Activated CD4-positive, alpha-beta T cell treated with anti-CD3 and anti-CD28 coated beads for 36 hours (primary cell): ENCODE measurements around the gene IL17RB. TPM values are rescaled to one million over a fixed set of nuclear protein-coding genes. Genes with fewer than 3 reads are reported as not detected.

Source experiments
- ATAC-seq: fragments of 200-7000 bp; cut with Tn5 transposase; one replicate; pipeline ENCODE4 v1.10.0; 2021; ENCODE audit warnings: mild to moderate bottlenecking, moderate library complexity
- CTCF ChIA-PET: fragments of 350-600 bp; sonication (Branson Sonifier 250); formaldehyde crosslinking; loops from one replicate; lab custom pipeline; 2021; ENCODE audit warnings: antibody characterized with exemption; lab: Charles Lee
- POLR2A ChIA-PET: fragments of 350-600 bp; sonication (Branson Sonifier 250); formaldehyde crosslinking; loops from one replicate; lab custom pipeline; 2021; ENCODE audit warnings: antibody characterized with exemption, inconsistent platforms; lab: Charles Lee
- DNase-seq: peaks from one replicate; pipeline ENCODE4 v3.0.0-alpha.2; 2020
- H3K27ac Mint-ChIP-seq: one replicate; pipeline ENCODE4 v1.8.0; 2021; ENCODE audit warnings: mixed read lengths
- H3K27me3 Mint-ChIP-seq: one replicate; pipeline ENCODE4 v1.8.0; 2021; ENCODE audit warnings: mixed read lengths
- H3K36me3 Mint-ChIP-seq: one replicate; pipeline ENCODE4 v1.8.0; 2021; ENCODE audit warnings: low read depth, mixed read lengths
- H3K4me1 Mint-ChIP-seq: one replicate; pipeline ENCODE4 v1.8.0; 2021; ENCODE audit warnings: mixed read lengths
- H3K4me3 Mint-ChIP-seq: one replicate; pipeline ENCODE4 v1.8.0; 2021; ENCODE audit warnings: mild to moderate bottlenecking, moderate library complexity, mixed read lengths
- H3K9me3 Mint-ChIP-seq: one replicate; pipeline ENCODE4 v1.8.0; 2021; ENCODE audit warnings: low read depth, mixed read lengths
- intact Hi-C, 2 experiments: fragments of 100-400 bp; cut with DNase I in 1 of 2; cut with micrococcal nuclease in 1 of 2; formaldehyde crosslinking; loops; one replicate each; pipeline versions ENCODE4 v1.14.2 to v1.15.1; 2022 to 2024; cut with DNase I, micrococcal nuclease
- total RNA-seq, 2 experiments: library from RNA; stranded (reverse); gene quantifications; one replicate each; pipeline ENCODE4 v1.2.3, GENCODE V29; 2021

Gene IL17RB
- total RNA-seq, 2 experiments from 2014 or later, result 0.33 to 0.69 TPM

DNA sequence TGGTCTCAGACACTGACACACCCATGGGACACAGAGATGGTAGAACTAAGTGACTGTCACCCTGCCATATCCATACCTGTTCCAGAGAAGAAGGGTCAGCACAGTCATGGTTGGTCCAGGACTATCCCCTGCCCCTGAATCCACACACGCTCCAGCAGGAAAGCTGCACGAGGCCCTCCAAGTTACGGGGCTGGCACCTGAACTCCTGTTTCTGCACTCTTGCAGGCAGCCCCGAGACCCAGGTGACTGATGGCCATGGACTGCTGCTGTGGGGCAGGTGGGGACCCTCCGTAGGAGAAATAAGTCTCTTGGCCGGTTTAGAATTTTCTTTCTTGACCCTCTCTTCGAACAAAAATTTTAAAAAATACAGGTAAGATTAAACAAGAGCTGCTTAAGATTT, 30.7 kb upstream of the IL17RB start:
- intact Hi-C loops, result no loop called here
- no peak for DNase-seq
- Mint-ChIP-seq H3K4me3 (no peak overlapping the region), H3K36me3 (no peaks in the 10 kb centered on the region), H3K9me3 (no peaks in the 10 kb centered on the region), H3K4me1 (no peaks in the 10 kb centered on the region), H3K27ac (no peak overlapping the region), H3K27me3 (no peaks in the 10 kb centered on the region)
- ChIA-PET POLR2A (no interaction called here), CTCF (no interaction called here)
- no peak for ATAC-seq

DNA sequence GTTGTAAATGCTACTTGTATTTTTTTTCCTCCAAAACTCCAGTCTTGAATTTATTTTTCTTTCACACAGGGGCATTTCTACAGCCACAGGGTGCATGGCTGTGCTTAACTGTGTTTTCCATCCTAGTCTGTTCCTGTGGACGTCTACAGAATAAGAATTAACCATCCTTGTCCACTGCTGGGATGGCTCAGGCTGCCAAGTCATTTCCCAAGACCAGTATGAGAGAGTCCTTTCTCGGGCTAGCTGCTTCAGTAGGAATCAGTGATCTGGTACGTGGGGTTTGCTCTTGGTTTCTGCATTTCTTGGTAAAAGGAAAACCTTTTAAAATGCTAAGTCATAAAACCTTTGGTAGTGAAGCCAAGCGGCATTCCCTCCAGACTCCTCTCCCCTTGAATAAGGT, 29.9 kb upstream of the IL17RB start:
- no peak overlapping the region for H3K27ac Mint-ChIP-seq
- no peaks in the 10 kb centered on the region for H3K4me1 Mint-ChIP-seq
- intact Hi-C loops, result no loop called here
- DNase-seq (no peak), ATAC-seq (no peak)
- H3K27me3 Mint-ChIP-seq, result no peaks in the 10 kb centered on the region
- H3K36me3 Mint-ChIP-seq, result no peaks in the 10 kb centered on the region
- POLR2A ChIA-PET, result no interaction called here
- H3K9me3 Mint-ChIP-seq, result no peaks in the 10 kb centered on the region
- H3K4me3 Mint-ChIP-seq, result no peak overlapping the region
- CTCF ChIA-PET, result no interaction called here

DNA sequence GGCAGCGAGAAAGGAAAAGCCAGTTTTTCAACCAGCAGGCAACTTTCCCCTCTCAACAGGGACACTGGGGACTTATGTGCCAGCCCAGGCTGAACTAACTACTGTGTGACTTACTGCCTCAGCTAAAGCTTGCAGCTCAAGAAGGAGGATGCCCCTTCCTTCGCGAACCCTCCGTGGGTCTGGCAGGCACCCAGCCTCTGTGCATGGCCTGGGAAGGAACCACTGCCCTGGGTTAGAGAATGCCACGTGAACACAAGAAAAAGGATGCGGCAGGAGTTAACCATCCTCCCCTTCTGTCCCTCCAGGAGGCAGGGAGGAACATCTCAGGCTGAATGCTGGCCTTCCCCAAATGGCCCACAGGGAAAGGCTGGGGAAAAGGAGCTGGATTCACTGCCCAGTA, 29.2 kb upstream of the IL17RB start:
- no peak for DNase-seq
- ChIA-PET CTCF (no interaction called here), POLR2A (interaction anchor here (0.6 kb wide), 1 partner anchor 31 kb away, joined by 3 read pairs; no protein-coding TSS in a partner anchor)
- Mint-ChIP-seq H3K4me3 (no peak overlapping the region), H3K9me3 (no peaks in the 10 kb centered on the region), H3K4me1 (no peaks in the 10 kb centered on the region), H3K27ac (no peak overlapping the region), H3K27me3 (no peaks in the 10 kb centered on the region), H3K36me3 (no peaks in the 10 kb centered on the region)
- intact Hi-C loops, result no loop called here
- no peak for ATAC-seq

DNA sequence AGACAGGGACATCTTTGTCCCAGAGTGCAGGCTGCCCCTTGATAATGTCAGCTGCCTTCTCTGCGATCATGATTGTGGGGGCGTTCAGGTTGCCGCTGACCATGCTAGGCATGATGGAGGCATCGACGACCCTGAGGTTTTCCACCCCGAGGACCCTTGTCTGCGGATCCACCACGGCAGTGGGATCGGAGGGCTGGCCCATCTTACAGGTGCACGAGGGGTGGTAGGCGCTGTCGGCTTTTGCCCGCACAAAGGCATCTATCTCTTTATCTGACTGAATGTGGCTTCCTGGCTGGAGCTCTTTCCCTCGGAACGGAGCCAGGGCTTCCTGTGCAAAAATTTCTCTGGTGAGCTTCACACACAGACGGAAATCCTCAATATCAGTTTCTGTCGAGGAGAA, 28.6 kb upstream of the IL17RB start:
- POLR2A ChIA-PET, result no interaction called here
- Mint-ChIP-seq H3K4me3 (no peak overlapping the region), H3K36me3 (no peaks in the 10 kb centered on the region), H3K4me1 (no peaks in the 10 kb centered on the region), H3K27ac (no peak overlapping the region), H3K27me3 (no peaks in the 10 kb centered on the region), H3K9me3 (no peaks in the 10 kb centered on the region)
- no peak for ATAC-seq
- intact Hi-C loops, result no loop called here
- no peak for DNase-seq
- CTCF ChIA-PET, result no interaction called here

DNA sequence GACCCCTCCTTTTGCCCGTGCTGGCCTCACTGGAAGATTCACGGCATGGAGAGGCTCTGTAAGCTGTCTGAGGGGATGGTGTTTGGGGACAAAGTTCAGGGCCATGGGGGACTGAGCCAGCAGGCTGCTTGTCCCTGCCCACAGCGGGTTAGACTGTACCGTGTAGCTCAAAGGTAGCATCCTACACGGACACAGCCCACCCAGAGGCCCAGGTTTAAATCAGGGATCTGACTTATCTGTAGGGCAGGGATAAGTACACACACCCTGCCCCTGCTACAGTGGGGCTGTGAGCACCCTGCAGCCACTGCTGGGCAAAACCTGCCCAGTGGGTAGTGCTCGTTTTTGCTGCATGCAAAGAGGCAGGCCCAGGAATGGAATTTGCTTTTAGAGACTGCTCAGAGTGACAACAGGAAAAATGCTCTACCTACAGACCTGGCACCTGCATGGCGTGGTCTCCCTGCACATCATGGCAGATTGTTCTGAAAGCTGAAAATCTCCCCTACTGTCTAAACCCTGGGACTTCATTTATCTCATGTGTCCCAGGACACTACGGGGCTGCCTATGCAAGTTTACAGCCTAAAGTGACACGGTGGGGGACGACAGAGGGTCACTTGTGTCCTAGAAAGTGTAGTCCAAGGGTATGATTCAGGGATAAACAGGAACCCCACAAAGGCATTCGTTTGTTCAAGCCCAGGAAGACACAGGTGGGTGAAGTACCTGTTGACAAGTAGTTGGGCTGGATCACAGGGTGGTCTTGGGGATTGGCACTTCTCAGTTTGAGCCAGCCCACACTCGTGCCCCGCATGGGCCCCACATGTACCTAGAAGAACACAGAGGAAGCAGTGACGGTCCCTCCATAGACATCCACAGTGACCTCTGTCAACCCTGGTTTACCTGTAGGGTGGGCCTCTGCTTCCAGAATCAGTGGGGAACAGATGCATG, 27.9 kb upstream of the IL17RB start:
- ChIA-PET POLR2A (no interaction called here), CTCF (no interaction called here)
- no peaks in the 10 kb centered on the region for H3K4me1 Mint-ChIP-seq
- intact Hi-C loops, result no loop called here
- DNase-seq (no peak), ATAC-seq (no peak)
- H3K4me3 Mint-ChIP-seq, result no peak overlapping the region
- H3K27me3 Mint-ChIP-seq, result no peaks in the 10 kb centered on the region
- H3K36me3 Mint-ChIP-seq, result no peaks in the 10 kb centered on the region
- no peaks in the 10 kb centered on the region for H3K9me3 Mint-ChIP-seq
- H3K27ac Mint-ChIP-seq, result no peak overlapping the region

DNA sequence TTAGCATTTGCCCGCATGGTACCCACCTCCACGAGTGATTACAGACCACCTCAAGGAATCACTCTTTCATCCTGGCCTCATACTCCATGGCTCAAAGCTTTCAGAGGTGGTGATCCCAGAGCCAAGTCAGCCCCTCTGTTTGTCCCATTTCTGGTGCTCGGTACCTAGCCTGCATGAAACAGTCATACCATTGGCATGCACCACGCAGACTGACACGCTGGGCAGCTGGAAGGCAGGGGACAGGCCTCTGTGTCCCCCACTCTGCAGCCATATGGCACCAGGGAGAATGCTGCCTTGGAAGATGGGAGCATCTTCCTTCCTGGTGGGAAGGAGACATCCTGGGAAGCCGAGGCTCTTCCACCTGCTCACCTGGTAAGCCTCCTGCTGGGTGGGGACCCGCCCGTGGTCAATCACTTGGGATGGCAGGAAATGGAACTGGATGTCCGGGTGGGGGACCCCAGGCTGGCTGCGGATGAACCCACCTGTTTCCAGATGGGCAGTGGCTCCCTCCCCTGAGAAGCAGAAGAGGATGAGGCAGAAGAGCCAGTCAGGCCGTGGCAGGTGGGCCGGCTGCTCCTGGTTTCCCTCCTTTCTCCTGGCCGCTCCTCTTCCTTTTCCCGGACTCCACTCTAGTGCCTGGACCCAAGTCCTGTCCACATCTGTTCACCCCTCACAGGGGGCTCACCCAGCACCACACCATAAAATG, 27.1 kb upstream of the IL17RB start:
- H3K36me3 Mint-ChIP-seq, result no peaks in the 10 kb centered on the region
- no peaks in the 10 kb centered on the region for H3K27me3 Mint-ChIP-seq
- H3K4me1 Mint-ChIP-seq, result no peaks in the 10 kb centered on the region
- no peaks in the 10 kb centered on the region for H3K9me3 Mint-ChIP-seq
- H3K27ac Mint-ChIP-seq, result no peak overlapping the region
- no peak overlapping the region for H3K4me3 Mint-ChIP-seq
- ATAC-seq (no peak), DNase-seq (no peak)
- ChIA-PET POLR2A (no interaction called here), CTCF (no interaction called here)
- intact Hi-C loops, result no loop called here

DNA sequence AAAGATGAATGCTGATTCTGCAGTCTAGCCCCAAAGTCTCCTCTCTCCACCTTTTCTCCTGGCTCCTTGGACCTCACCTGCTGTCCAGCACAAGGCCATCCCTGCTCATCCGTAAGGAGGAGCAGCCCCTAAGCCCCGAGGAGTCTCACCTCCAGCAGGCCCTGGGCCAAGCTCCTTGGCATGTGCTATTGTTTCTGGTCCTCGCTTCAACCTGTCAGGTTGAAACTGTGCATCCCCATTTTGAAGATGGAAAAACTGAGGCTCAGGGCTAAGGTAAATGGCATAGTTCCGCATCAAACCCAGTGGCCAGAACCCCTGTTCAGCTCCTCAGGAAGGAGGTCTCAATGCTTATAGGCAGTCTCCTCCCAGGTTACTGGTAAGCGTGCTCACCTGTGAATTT, 26.3 kb upstream of the IL17RB start:
- ATAC-seq (no peak), DNase-seq (no peak)
- H3K9me3 Mint-ChIP-seq, result no peaks in the 10 kb centered on the region
- H3K36me3 Mint-ChIP-seq, result no peaks in the 10 kb centered on the region
- intact Hi-C loops, result no loop called here
- POLR2A ChIA-PET, result no interaction called here
- no peak overlapping the region for H3K27ac Mint-ChIP-seq
- H3K4me3 Mint-ChIP-seq, result no peak overlapping the region
- CTCF ChIA-PET, result no interaction called here
- H3K4me1 Mint-ChIP-seq, result no peaks in the 10 kb centered on the region
- no peaks in the 10 kb centered on the region for H3K27me3 Mint-ChIP-seq

DNA sequence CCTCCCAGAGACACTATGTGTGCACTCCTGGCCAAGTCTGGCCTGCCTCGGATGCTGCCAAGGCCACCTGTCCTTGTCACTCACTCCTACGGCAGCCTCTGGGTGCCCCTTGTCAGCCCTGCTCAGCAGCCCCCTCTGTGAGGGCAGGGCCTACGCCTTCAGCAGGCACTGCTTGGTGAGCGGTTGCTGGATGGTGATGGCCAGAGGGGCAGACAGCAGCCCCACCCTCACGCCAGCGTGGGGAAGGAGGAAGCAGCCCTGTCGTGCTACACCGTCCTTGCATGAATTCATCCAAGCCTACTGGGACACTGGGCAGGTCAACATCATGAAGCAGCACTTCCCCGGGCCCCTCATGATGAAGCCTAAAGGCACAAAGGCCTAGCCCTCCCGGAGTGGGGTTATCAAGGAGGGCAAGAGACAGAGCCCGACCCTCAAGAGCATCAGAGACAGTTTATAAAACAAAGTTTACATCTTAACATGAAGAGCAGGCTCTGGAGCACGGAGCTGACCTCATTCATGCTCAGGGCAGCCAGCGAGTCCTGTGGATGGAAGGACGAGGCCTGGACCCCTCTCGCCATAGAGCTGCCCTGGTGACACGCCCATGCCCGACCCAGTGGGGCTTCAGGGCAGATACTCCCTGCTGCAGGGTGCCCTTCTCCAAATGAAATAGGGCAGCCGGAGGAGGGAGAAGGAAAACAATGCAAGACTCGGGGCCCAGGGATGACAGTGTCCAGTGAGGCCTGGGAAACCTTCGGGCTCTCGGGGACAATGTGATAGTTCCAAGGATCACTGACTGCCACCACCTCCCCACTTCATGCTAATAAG, 25.4 kb upstream of the IL17RB start:
- Mint-ChIP-seq H3K27ac (no peak overlapping the region), H3K4me1 (no peaks in the 10 kb centered on the region), H3K9me3 (no peaks in the 10 kb centered on the region), H3K4me3 (no peak overlapping the region), H3K27me3 (no peaks in the 10 kb centered on the region), H3K36me3 (no peaks in the 10 kb centered on the region)
- CTCF ChIA-PET, result no interaction called here
- intact Hi-C loops, result no loop called here
- DNase-seq (no peak), ATAC-seq (no peak)
- POLR2A ChIA-PET, result no interaction called here

DNA sequence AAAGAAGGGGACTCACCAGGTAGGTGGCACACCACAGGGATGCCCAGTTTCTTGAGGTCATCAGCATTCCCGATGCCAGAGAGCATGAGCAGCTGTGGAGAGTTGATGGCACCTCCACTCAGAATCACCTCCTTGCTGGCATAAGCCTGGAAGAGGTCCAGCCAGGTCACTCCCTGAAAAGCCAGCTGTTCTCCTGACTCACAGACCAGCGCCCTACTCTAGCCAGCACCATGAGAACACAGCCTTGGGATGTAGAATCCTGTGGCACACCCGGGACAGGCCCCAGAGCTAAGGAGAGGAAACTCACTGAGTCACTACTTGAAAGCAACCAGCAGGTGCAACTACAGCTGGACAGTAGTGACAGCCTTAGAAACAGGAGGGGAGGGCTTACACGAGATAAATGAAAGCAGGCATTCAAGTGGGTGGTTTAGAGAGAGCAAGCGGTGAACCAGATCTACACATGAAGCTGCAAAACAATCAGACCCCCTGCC, 24.7 kb upstream of the IL17RB start:
- POLR2A ChIA-PET, result no interaction called here

DNA sequence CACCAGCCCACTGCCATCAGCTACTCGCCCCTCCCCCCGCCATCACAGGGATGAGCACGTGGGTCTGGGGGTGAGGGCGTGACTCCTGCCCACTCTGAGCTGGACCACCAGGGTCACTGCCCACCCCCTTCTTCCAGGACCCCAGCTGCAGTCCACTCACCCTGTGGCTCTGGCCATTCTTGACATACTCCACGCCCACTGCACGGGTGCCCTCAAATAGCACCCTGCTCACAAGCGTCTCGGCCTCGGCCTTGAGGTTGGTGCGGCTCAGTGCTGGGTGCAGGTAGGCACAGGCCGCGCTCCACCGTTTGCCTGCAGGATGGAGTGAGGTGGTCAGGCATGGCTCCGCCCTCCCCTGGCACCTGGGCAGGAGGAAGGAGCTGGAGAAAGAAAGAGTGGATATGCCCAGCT, 24.0 kb upstream of the IL17RB start:
- ChIA-PET POLR2A (no interaction called here), CTCF (interaction anchor here (0.6 kb wide), 1 partner anchor 155 kb away, joined by 4 read pairs; no protein-coding TSS in a partner anchor)
- DNase-seq (no peak), ATAC-seq (no peak)
- intact Hi-C loops, result no loop called here
- no peak overlapping the region for H3K4me3 Mint-ChIP-seq
- no peak overlapping the region for H3K27ac Mint-ChIP-seq
- H3K36me3 Mint-ChIP-seq, result no peaks in the 10 kb centered on the region
- H3K9me3 Mint-ChIP-seq, result no peaks in the 10 kb centered on the region
- H3K27me3 Mint-ChIP-seq, result no peaks in the 10 kb centered on the region
- H3K4me1 Mint-ChIP-seq, result no peaks in the 10 kb centered on the region

More for the DNA sequence above, 24.7 kb upstream of the IL17RB start:
- ATAC-seq, result no peak
- CTCF ChIA-PET, result no interaction called here
- H3K36me3 Mint-ChIP-seq, result no peaks in the 10 kb centered on the region
- H3K9me3 Mint-ChIP-seq, result no peaks in the 10 kb centered on the region
- H3K4me3 Mint-ChIP-seq, result no peak overlapping the region
- H3K27me3 Mint-ChIP-seq, result no peaks in the 10 kb centered on the region
- no peak overlapping the region for H3K27ac Mint-ChIP-seq
- intact Hi-C loops, result no loop called here
- no peak for DNase-seq
- no peaks in the 10 kb centered on the region for H3K4me1 Mint-ChIP-seq
